ENCODE results near the gene EXOG. TPM values are rescaled to one million over a fixed set of nuclear protein-coding genes. Genes with fewer than 3 reads are reported as not detected.

The EXOG gene
- total RNA-seq, 1 donor from 2014 or later, result 11.2 TPM

DNA sequence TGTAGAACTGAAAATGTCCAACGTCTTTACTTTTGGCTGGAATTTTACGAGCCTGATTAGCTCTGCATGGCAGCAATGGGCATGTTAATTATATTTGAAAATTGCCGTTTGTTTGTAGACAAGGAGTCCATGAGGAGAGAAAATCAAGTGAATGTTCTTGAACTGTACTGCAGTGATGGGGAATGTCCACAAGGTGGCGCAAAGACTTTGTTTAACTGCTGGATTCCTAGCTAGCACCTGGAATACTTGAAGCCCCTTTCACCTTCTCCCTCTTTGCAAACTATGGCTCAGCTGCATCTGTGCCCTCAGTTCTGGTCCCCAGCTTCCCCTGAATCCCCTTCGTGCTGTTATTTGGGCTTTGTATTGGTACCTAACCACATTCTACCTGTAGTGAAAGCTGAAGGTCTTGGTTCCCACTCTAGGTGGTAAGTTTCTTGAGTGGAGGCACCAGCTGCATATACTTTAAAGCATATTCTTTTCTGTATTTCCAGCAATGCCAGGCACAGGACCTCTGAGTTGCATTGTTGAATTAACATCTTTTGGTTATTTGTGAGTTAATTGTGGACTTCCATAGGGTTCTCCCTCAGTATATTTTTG, 25.3 kb downstream of the EXOG start:
- TF ChIP-seq, protein P1, sequence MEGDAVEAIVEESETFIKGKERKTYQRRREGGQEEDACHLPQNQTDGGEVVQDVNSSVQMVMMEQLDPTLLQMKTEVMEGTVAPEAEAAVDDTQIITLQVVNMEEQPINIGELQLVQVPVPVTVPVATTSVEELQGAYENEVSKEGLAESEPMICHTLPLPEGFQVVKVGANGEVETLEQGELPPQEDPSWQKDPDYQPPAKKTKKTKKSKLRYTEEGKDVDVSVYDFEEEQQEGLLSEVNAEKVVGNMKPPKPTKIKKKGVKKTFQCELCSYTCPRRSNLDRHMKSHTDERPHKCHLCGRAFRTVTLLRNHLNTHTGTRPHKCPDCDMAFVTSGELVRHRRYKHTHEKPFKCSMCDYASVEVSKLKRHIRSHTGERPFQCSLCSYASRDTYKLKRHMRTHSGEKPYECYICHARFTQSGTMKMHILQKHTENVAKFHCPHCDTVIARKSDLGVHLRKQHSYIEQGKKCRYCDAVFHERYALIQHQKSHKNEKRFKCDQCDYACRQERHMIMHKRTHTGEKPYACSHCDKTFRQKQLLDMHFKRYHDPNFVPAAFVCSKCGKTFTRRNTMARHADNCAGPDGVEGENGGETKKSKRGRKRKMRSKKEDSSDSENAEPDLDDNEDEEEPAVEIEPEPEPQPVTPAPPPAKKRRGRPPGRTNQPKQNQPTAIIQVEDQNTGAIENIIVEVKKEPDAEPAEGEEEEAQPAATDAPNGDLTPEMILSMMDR (IDR thresholded peaks at IDR 0.05), result peak; percentile 62 to 87 (median 87)
- no peaks in the 10 kb centered on the region for H3K27me3 ChIP-seq

DNA sequence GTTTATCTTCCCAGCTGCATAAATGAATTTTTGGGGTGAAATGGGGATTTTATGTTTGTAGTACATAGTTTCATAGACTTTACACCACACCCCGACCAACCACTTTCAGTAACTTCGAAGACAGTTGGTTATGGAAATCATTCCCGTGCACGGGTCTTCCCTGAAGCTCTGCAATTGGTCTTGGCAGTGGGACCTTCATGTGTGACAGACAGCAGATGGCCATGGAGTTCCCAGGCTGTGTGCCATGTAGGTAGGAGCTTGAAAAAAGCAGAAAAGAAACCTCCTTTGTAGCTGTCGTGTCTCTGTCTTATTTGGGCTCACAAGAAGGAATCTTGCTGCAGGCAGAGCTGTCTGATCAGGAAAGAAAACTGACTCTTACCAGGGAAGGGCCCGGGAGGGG, 25.9 kb downstream of the EXOG start:
- Histone ChIP-seq H3K27me3 (no peaks in the 10 kb centered on the region), H3K27ac (no peak overlapping the region), H3K4me1 (no peaks in the 10 kb centered on the region), H3K9me3 (no peaks in the 10 kb centered on the region), H3K4me3 (no peak overlapping the region), H3K36me3 (peaks cover 21 to 49% of the 10 kb centered on the region in 2 donors)
- no peak for DNase-seq (ENCODE audit: low spot score in 2 of 2)
- TF ChIP-seq, protein P1 (IDR thresholded peaks at IDR 0.05), result no peak
- intact Hi-C loops (cut with DNase I), result loop anchor here (2.0 kb wide), 1 partner anchor 127 kb away; the partner anchor contains the start of gene SCN5A

More for the DNA sequence above, 25.3 kb downstream of the EXOG start:
- intact Hi-C loops (cut with DNase I), result loop anchor here (1.0 kb wide), 1 partner anchor 323 kb away; no protein-coding TSS in a partner anchor
- H3K9me3 ChIP-seq, result no peaks in the 10 kb centered on the region
- H3K4me3 ChIP-seq, result no peak overlapping the region
- no peak overlapping the region for H3K27ac ChIP-seq
- peak in 1 of 2 donors; percentile 74 for DNase-seq (ENCODE audit: low spot score in 2 of 2)
- H3K36me3 ChIP-seq, result peaks cover 18 to 44% of the 10 kb centered on the region in 2 donors
- H3K4me1 ChIP-seq, result no peaks in the 10 kb centered on the region

DNA sequence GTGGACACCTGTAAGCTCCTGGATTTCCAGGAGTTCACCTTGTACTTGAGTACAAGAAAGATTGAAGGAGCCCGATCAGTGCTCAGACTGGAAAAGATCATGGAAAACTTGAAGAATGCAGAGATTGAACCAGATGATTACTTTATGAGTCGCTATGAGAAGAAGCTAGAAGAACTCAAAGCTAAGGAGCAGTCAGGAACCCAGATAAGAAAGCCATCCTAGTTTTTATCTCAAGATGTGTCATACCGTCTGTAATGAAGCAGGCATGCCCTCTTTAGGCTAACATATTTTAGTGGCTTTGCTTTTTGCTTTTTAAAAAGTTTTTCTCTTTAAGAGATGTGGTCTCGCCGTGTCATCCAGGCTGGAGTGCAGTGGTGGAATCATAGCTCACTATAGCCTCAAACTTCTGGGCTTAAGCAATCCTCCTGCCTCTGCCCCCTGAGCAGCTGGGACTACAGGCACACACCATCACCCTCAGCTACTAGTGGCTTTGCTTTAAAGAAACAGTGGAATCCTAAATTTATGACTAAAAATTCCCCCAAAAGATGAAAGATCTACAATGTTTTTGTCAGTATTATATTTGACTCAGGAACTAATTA, 28.1 kb downstream of the EXOG start:
- H3K4me3 ChIP-seq, result no peak overlapping the region
- no peaks in the 10 kb centered on the region for H3K4me1 ChIP-seq
- H3K27me3 ChIP-seq, result no peaks in the 10 kb centered on the region
- peaks cover 21 to 54% of the 10 kb centered on the region in 2 donors for H3K36me3 ChIP-seq
- no peak for DNase-seq (ENCODE audit: low spot score in 2 of 2)
- intact Hi-C loops (cut with DNase I), result no loop called here
- TF ChIP-seq, protein P1 (IDR thresholded peaks at IDR 0.05), result no peak
- H3K9me3 ChIP-seq, result no peaks in the 10 kb centered on the region
- no peak overlapping the region for H3K27ac ChIP-seq

DNA sequence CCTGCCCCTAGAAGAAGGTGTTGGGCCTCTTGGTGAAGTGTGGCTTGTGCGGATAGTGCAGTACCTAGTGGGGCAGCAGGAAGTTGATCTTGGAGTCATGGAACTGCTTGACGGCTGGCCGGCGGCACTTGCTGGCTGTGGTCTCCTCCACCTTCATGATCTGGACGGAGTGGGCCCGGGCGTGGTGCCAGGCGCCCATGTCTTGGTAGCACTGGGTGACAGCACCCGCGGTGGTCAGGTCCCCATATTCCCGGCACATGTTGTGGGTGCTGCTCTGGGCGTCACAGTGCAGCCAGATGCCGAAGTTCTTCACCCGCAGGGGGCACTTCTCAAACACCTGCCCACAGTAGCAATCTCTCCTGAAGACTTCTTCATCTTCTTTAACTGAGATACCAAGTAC, 30.7 kb downstream of the EXOG start:
- TF ChIP-seq, protein P1 (IDR thresholded peaks at IDR 0.05), result no peak
- intact Hi-C loops (cut with DNase I), result no loop called here
- H3K27me3 ChIP-seq, result no peaks in the 10 kb centered on the region
- H3K27ac ChIP-seq, result no peak overlapping the region
- no peaks in the 10 kb centered on the region for H3K4me1 ChIP-seq
- peaks cover 24 to 54% of the 10 kb centered on the region in 2 donors for H3K36me3 ChIP-seq
- DNase-seq (ENCODE audit: low spot score in 2 of 2), result no peak
- H3K9me3 ChIP-seq, result no peaks in the 10 kb centered on the region
- no peak overlapping the region for H3K4me3 ChIP-seq

DNA sequence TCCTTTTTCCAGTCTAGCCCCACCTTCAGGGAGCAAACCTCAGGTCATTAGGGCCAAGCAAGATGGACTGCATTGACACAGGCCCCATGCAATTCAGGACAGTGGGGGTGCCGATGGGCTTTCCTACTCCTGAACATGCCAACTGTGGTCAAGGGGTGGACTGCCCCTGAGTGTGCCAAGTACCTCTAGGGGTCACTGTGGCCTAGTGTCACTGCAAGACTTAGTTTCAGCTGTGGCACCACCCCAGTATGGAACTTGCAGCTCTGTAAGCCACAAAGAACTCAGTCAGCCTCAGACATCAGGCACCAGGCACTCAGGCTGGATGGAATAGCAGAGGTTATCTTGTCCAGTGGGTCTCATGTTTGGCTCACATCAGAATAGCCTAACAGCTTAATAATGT, 32.3 kb downstream of the EXOG start:
- DNase-seq (ENCODE audit: low spot score in 2 of 2), result no peak
- intact Hi-C loops (cut with DNase I), result no loop called here
- Histone ChIP-seq H3K36me3 (peaks cover 24 to 39% of the 10 kb centered on the region in 2 donors), H3K27me3 (no peaks in the 10 kb centered on the region), H3K4me3 (no peak overlapping the region), H3K27ac (no peak overlapping the region), H3K4me1 (no peaks in the 10 kb centered on the region), H3K9me3 (no peaks in the 10 kb centered on the region)
- TF ChIP-seq, protein P1 (IDR thresholded peaks at IDR 0.05), result no peak

Data from ascending aorta (tissue), 2 donors.